Dendritic cell treated with granulocyte-macrophage colony-stimulating factor and Interleukin-4, amounts not matched to agents 40 ng/mL and 50 ng/mL, for 4 days (primary cell): ENCODE results near the gene EML2.
"Not testable (repeated sequence)": the region's sequence is repeated elsewhere in the genome, so short reads cannot be mapped to it uniquely, and the experiment has no call there.

Source experiments
- H3K27ac Mint-ChIP-seq: one replicate; pipeline ENCODE4 v1.8.0; 2022; ENCODE audit warnings: mild to moderate bottlenecking, mixed read lengths
- H3K27me3 Mint-ChIP-seq: one replicate; pipeline ENCODE4 v1.8.0; 2022; ENCODE audit warnings: mild to moderate bottlenecking, mixed read lengths
- H3K36me3 Mint-ChIP-seq: one replicate; pipeline ENCODE4 v1.8.0; 2022; ENCODE audit warnings: low read depth, mixed read lengths
- H3K4me1 Mint-ChIP-seq: one replicate; pipeline ENCODE4 v1.8.0; 2022; ENCODE audit warnings: low read depth, mixed read lengths
- H3K4me3 Mint-ChIP-seq: one replicate; pipeline ENCODE4 v1.8.0; 2022; ENCODE audit warnings: mild to moderate bottlenecking, moderate library complexity, mixed read lengths
- H3K9me3 Mint-ChIP-seq: one replicate; pipeline ENCODE4 v1.8.0; 2022; ENCODE audit warnings: mixed read lengths
- intact Hi-C: fragments of 100-400 bp; cut with micrococcal nuclease; formaldehyde crosslinking; loops from one replicate; pipeline ENCODE4 v1.15.0; 2022

The EML2 gene, protein sequence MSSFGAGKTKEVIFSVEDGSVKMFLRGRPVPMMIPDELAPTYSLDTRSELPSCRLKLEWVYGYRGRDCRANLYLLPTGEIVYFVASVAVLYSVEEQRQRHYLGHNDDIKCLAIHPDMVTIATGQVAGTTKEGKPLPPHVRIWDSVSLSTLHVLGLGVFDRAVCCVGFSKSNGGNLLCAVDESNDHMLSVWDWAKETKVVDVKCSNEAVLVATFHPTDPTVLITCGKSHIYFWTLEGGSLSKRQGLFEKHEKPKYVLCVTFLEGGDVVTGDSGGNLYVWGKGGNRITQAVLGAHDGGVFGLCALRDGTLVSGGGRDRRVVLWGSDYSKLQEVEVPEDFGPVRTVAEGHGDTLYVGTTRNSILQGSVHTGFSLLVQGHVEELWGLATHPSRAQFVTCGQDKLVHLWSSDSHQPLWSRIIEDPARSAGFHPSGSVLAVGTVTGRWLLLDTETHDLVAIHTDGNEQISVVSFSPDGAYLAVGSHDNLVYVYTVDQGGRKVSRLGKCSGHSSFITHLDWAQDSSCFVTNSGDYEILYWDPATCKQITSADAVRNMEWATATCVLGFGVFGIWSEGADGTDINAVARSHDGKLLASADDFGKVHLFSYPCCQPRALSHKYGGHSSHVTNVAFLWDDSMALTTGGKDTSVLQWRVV

DNA sequence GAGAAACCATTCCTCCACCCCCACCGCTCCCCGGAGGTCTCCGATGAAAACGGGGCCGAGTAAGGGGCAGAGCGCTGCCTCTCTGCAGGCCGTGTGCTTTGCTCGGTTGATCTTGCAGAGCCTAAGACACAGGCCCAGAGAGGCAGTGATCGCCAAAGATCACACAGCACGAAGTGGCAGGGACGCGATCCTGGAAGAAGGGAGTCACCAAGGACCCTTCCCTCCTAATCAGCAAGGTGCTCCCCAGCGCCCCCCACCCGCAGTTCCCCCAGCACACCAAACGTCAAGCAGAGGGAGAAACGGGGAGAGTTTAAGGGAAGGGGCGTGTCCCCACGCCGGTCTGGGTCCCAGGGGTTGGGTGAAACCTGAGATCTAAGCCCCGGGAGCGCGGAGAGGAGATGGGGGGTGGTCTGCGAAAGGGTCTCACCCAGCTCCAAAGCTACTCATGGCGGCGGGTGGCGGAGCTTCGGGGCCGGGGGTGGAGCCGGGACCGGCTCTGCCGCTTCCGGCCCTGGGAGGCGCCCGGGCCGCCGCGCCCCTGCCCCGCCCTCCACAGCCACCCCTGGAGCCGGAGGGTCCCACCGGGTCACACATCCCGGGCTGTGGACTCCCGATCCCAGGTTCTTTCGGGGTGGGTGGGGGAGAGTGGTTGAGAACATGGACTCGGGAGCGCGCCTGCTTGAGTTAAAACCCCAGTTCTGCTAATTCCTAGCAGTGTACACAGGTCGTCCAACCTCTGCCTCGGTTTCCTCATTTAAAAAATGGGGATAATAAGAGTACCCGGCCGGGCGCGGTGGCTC, at the start of gene EML2:
Gene EML2 (minus strand): TSS at position 468 of the 800 bp plus-strand sequence. CDS start 21 bp downstream, at position 447.
- H3K27ac Mint-ChIP-seq, result peak within 1 kb of the TSS; percentile 91
- peaks cover 15% of the 10 kb centered on the region for H3K36me3 Mint-ChIP-seq
- peak within 1 kb of the TSS; percentile 89 for H3K4me3 Mint-ChIP-seq
- intact Hi-C loops, result no loop called here
- no peaks in the 10 kb centered on the region for H3K9me3 Mint-ChIP-seq
- peaks cover 54% of the 10 kb centered on the region for H3K4me1 Mint-ChIP-seq
- H3K27me3 Mint-ChIP-seq, result peaks cover 12% of the 10 kb centered on the region

DNA sequence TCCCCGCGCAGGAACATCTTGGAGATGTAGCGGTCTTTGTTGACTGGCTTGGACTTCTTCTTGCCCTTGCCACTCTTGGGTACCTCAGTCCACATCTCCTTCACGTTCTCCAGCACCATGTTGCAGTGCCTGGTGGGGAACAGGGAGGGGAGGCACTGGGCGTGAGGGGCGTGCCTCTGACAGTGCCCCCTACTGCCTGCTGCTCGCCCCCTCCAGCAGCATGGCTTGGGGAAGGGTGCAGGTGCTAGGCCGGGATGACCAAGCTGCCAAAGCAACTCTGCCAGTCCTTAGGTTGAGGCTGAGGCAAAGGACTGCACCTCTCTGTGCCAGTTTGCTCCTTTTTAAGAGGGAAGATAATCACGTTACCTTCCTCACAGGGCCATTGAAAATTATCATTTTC, 48.4 kb upstream of the EML2 start:
- Mint-ChIP-seq H3K36me3 (peaks cover 76% of the 10 kb centered on the region), H3K9me3 (no peaks in the 10 kb centered on the region), H3K27ac (no peak overlapping the region), H3K4me1 (peaks cover 5% of the 10 kb centered on the region), H3K27me3 (peaks cover 2% of the 10 kb centered on the region), H3K4me3 (no peak overlapping the region)
- intact Hi-C loops, result no loop called here

DNA sequence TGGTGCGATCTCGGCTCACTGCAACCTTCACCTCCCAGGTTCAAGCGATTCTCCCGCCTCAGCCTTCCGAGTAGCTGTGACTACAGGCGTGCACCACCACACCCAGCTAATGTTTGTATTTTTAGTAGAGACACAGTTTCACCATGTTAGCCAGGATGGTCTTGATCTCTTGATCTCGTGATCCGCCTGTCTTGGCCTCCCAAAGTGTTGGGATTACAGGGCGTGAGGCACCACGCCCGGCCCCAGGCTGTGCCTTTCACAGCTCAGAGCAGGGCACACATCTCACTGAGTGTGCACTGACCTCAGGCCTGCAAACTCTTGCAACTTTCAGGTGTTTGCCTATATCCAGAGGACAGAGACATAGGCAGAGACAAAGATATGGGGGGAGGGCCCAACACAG, 45.8 kb upstream of the EML2 start:
- H3K36me3 Mint-ChIP-seq, result peaks cover 67% of the 10 kb centered on the region

DNA sequence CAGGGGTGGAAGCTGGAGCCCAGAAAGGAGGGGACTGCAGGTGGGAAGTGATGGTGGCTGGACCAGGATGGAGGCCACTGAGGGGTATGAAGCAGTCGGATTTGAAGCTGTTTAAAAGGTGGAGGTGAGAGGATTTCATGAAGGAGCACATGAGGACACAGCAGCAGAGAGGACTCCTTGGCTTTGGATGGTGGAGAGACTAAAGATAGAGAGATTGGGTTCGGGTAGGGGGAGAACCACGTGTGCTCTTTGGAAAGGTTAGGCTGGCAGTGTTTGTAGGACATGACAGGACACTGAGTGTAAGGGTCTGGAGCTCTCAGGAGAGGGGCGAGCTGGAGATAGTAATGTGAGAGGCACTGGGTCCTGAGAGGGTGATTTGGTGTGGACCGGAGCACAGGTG, 43.7 kb upstream of the EML2 start:
- intact Hi-C loops, result no loop called here
- Mint-ChIP-seq H3K27ac (no peak overlapping the region), H3K27me3 (peaks cover 41% of the 10 kb centered on the region), H3K4me3 (no peak overlapping the region), H3K4me1 (peaks cover 18% of the 10 kb centered on the region), H3K9me3 (no peaks in the 10 kb centered on the region), H3K36me3 (peaks cover 51% of the 10 kb centered on the region)

More for the DNA sequence above, 45.8 kb upstream of the EML2 start:
- H3K9me3 Mint-ChIP-seq, H3K27ac Mint-ChIP-seq, H3K4me3 Mint-ChIP-seq, intact Hi-C loops: not testable (repeated sequence)
- peaks cover 14% of the 10 kb centered on the region for H3K4me1 Mint-ChIP-seq
- peaks cover 21% of the 10 kb centered on the region for H3K27me3 Mint-ChIP-seq

DNA sequence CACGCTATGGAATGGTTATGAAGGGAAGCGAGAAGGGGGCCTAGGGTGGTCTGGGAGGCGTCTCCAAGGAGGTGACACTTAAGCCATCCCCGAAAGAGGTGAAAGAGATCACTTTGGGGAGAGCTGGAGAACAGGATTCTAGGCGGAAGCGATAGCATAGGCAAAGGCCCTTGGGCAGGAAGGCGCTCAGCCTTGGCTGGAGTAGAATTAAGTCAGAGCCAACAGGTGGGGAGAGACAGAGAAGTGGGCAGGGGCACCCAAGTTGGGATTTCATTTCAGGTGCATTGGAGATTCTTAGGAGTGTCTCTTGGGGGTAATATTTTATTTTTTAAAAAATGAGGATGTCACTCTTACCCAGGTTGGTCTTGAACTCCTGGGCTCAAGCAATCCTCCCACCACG, 42.9 kb upstream of the EML2 start:
- Mint-ChIP-seq H3K4me3 (no peak overlapping the region), H3K27me3 (peaks cover 48% of the 10 kb centered on the region), H3K9me3 (no peaks in the 10 kb centered on the region), H3K4me1 (peaks cover 25% of the 10 kb centered on the region), H3K27ac (no peak overlapping the region), H3K36me3 (peaks cover 44% of the 10 kb centered on the region)
- intact Hi-C loops, result no loop called here

DNA sequence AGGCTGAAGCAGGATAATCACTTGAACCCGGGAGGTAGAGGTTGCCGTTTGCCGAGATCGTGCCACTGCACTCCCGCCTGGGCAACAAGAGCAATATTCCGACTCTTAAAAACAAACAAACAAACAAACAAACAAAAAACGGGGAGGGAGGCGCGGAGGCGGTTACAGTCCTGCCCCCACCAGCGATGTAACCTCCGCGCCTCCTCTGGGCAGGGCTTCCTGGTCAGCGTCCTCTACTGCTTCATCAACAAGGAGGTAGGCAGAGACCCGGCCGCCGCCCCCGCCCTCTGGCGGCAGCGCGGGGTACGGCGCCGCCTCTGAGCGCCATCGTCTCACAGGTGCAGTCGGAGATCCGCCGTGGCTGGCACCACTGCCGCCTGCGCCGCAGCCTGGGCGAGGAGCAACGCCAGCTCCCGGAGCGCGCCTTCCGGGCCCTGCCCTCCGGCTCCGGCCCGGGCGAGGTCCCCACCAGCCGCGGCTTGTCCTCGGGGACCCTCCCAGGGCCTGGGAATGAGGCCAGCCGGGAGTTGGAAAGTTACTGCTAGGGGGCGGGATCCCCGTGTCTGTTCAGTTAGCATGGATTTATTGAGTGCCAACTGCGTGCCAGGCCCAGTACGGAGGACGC, 42.3 kb upstream of the EML2 start:
- intact Hi-C loops, result no loop called here
- H3K4me1 Mint-ChIP-seq, result peaks cover 32% of the 10 kb centered on the region
- peaks cover 37% of the 10 kb centered on the region for H3K36me3 Mint-ChIP-seq
- H3K9me3 Mint-ChIP-seq, result no peaks in the 10 kb centered on the region
- peak overlapping the region; percentile 35 for H3K27ac Mint-ChIP-seq
- peak overlapping the region; percentile 72 for H3K4me3 Mint-ChIP-seq
- H3K27me3 Mint-ChIP-seq, result peaks cover 53% of the 10 kb centered on the region

DNA sequence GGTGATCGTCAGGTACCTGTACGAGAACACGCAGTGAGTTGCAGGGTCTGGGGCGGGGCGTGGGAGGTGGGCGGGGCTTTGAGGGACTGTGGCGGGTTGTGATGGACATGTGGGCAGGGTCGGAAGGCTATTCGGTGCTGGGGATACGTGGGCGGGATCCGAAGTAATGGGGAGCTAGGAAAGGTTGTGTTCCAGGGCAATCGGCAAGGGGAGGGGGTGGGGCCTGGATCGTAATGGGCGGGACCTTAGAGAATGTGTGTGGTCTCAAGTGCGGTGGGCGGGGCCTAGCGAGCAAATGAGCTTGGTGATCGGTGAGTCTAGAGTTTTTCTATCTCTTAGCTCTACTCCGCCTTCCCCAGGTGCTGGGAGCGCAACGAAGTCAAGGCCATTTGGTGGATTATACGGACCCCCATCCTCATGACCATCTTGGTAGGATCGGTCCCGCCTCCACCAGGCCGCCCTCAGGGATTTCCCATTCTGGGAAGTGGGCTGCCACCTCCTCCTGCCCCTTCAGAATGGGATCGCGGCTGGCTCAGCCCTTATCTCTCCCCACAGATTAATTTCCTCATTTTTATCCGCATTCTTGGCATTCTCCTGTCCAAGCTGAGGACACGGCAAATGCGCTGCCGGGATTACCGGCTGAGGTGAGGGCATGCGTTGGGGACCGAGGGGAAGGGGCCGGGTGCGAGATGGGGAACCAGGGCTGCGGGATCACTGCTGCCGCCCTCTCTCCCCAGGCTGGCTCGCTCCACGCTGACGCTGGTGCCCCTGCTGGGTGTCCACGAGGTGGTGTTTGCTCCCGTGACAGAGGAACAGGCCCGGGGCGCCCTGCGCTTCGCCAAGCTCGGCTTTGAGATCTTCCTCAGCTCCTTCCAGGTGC, 38.4 kb upstream of the EML2 start:
- intact Hi-C loops, result no loop called here
- Mint-ChIP-seq H3K27me3 (peaks cover 82% of the 10 kb centered on the region), H3K27ac (no peak overlapping the region), H3K4me1 (peaks cover 46% of the 10 kb centered on the region), H3K9me3 (no peaks in the 10 kb centered on the region), H3K36me3 (no peaks in the 10 kb centered on the region), H3K4me3 (peak overlapping the region; percentile 55)

DNA sequence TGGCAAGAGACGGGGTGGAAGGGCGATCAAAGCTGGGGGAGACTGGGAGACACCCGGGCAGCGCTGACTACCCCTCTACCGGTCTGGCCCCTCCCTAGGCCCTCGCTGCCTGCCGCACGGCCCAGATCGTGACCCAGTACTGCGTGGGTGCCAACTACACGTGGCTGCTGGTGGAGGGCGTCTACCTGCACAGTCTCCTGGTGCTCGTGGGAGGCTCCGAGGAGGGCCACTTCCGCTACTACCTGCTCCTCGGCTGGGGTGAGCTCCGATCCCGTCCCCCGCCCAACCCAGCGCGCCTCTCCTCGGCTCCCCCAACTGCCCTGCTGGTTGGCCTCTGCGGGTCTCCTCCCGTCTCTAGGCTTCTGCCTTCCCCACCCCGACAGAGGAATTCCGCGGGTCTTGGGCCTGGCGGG, 37.7 kb upstream of the EML2 start:
- Mint-ChIP-seq H3K4me3 (peak overlapping the region; percentile 58), H3K4me1 (peaks cover 42% of the 10 kb centered on the region), H3K27ac (peak overlapping the region; percentile 61), H3K36me3 (no peaks in the 10 kb centered on the region), H3K27me3 (peaks cover 84% of the 10 kb centered on the region), H3K9me3 (no peaks in the 10 kb centered on the region)
- intact Hi-C loops, result no loop called here

DNA sequence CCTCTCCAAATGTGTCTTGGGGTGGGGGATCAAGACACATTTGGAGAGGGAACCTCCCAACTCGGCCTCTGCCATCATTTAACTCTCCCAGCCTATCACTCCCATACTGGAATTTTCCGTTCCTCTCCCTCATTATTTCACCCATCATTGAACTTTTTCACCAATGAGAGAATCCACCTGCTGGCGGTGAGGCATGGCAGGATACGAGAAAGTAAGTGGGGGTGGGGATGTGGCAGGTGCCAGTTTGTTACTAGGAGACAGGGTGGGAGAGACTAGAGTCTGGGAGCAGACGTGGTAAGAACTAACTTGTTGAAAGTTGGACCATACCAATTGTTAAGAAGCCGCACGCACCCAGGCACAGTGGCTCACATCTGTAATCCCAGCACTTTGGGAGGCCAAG, 35.7 kb upstream of the EML2 start:
- Mint-ChIP-seq H3K4me3 (no peak overlapping the region), H3K9me3 (no peaks in the 10 kb centered on the region), H3K36me3 (no peaks in the 10 kb centered on the region), H3K27ac (no peak overlapping the region), H3K4me1 (peaks cover 48% of the 10 kb centered on the region), H3K27me3 (peaks cover 83% of the 10 kb centered on the region)
- intact Hi-C loops, result no loop called here

DNA sequence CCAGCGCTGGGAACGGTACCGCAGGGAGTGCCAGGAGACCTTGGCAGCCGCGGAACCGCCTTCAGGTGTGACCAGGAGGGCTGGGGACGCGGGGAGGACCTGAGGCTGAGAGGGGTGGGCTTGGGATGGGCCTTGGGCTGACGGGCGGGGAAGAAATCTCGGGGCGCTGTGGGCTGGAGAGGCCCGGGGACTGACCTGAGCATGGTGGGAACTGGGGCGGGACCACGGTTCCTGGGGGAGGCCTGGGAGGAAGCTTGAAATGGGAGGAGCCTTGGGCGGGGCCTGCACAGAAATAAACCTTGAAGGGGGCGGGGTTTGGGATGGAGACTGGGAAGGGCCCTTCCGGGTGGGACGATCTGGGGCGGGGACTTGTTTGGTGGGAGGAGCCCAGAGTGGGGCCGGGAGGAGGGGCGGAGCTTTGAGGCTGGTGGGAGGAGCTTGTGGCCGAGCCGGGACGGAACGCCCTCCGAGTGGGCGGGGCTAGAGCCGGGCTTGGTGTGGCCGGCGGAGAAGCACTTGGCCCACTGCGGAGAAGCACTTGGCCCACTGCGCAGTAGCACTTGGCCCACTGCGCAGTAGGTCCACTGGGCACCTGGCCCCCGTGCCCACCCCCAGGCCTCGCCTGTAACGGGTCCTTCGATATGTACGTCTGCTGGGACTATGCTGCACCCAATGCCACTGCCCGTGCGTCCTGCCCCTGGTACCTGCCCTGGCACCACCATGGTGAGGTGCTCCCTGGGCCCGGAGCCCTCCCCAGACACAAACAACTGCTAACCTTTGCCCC, 31.7 kb upstream of the EML2 start:
- H3K4me1 Mint-ChIP-seq, result peaks cover 48% of the 10 kb centered on the region
- no peak overlapping the region for H3K27ac Mint-ChIP-seq
- no peaks in the 10 kb centered on the region for H3K36me3 Mint-ChIP-seq
- no peaks in the 10 kb centered on the region for H3K9me3 Mint-ChIP-seq
- H3K4me3 Mint-ChIP-seq, result peak overlapping the region; percentile 49
- intact Hi-C loops, result no loop called here
- H3K27me3 Mint-ChIP-seq, result peaks cover 80% of the 10 kb centered on the region

DNA sequence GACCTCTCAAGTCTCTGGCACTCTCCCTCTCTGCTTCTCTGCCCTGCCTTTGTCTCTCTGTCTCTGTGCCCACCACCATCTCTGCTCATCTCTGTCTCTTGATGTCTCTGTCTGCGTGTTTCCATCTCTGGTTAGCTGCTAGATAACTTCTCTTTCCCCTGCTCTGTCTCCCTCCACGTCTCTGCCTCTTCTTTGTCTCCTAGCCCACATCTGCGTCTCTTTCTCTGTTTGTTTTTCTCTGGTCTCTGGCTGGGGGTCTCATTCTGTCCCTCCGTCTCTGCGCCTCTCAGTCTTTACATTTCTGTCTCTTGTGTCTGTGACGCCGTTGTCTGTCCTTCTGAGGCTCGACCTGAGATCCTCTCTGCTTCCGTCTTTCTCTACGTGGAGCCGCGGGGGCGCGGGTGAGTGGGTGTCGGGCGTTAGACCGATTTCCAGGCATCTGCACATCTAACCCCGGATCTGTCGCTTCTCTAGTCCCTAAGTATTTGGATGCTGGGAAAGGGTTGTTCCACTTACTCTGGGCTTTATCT, 29.2 kb upstream of the EML2 start:
- Mint-ChIP-seq H3K4me3 (peak overlapping the region; percentile 73), H3K4me1 (peaks cover 53% of the 10 kb centered on the region), H3K27me3 (peaks cover 70% of the 10 kb centered on the region), H3K9me3 (no peaks in the 10 kb centered on the region), H3K36me3 (no peaks in the 10 kb centered on the region), H3K27ac (peak overlapping the region; percentile 66)
- intact Hi-C loops, result no loop called here

DNA sequence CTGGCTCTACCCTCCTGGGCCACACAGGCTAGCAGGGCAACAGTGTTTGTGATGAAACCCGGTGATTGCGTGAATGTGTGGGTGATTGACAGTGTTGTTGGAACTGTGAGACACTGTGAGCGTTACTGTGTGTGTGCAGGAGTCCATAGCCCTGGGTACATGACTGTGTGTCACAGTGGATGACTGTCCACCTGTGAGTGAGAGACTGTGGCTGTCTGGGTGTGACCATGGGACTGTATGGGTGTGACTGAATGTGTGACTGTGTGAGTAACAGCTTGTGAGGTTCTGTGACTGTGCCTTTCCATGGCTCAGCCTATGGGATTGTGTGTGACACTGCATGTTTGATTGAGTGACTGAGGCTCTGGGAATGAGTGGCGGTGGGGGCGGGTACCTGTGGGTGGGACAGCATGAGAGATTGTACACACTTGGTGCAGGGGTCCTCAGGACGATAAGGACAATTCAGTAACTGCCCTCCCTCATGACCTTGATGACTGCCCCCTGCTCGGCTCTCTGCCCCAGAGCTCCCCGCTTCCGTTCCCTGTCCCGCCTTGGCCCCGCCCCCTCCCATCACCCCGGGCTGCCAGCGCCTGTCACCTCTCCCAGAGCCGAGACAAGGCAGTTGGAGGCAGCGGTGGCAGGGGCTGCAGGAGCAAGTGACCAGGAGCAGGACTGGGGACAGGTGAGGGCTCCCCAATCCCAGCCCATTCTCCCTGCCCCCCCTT, 28.6 kb upstream of the EML2 start, which contains the start of gene GIPR:
Gene GIPR (plus strand): TSS at position 602 of the 722 bp plus-strand sequence. CDS start 1,300 bp downstream, outside the sequence.
- Mint-ChIP-seq H3K9me3 (no peaks in the 10 kb centered on the region), H3K27ac (peak within 1 kb of the TSS; percentile 66), H3K27me3 (peaks cover 66% of the 10 kb centered on the region), H3K4me3 (peak within 1 kb of the TSS; percentile 73), H3K36me3 (no peaks in the 10 kb centered on the region), H3K4me1 (peaks cover 53% of the 10 kb centered on the region)
- intact Hi-C loops, result no loop called here
